CD4-positive, alpha-beta T cell treated with Interleukin-15 for 1 hour (primary cell): ENCODE results near the gene GPC6.

Experiments
- DNase-seq: peaks from one replicate; pipeline ENCODE4 v3.0.0-alpha.2; 2020

The GPC6 gene

DNA sequence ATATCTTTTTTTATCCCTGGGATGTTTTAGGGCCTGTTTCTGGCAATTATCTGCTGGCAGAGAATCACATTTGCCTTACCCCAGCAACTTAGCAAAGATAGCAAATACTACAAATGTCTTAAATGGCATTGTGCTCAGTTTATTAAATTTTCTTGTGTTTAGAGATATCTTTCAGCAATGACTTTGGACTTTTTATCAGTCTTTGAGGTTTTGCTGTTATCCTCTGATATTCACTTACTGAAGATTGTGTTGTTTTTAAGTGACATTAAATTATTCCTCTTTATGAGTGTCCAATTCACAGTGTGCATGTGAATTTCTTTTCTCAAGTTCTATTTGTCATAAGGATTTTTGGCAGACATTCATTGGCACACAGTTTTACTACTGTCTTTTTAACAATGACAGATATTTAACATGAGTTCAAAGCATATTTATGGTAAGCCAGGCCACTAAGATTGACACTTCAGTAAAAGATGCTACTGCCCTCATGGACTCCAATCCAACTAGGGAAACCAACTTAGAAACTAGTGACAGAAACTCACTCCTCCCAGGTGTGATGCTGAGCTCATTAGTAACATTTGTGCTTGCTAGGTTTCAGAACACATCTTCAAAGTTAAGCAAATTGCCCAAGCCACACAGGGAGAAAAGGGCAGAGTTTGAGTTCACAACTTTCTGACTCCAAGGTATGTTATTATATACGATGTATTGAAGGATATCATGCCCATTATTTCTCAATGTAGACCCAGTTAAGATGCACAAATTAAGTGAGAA lies 481.9 kb downstream of the GPC6 start:
- no peak for DNase-seq

DNA sequence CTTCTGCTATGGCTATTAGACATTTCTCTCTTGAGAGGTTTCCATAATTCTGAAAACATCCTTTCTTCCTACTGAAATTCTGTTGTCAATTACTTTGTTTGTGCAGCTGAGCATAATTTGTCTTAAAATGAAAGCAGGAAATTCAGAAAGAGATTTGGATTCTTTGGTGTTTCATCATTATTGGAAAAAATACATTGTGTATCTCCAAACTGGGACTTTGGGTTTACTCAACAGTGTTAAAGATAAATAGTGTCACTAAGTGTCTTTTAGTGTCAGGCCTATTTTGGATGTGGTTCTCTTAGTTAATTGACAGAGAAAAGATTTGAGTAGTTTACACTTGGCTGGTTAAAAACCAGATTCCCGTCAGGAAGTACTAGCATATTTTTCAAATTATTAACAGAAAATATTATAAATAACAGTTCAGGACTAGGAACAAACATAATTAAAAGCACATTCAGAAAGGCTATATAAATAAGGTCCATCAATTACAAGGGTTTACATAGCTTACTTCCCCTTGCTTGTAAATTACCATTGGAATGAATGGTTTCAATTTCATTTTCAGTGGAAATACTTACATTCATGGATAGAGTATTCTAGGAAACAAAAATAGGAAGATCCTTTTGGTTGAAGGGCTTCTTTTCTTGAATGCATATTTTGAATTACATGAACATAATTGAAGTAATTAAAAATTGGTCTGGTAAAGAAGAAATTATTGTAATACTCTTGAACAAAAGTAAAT lies 483.1 kb downstream of the GPC6 start:
- DNase-seq = no peak

DNA sequence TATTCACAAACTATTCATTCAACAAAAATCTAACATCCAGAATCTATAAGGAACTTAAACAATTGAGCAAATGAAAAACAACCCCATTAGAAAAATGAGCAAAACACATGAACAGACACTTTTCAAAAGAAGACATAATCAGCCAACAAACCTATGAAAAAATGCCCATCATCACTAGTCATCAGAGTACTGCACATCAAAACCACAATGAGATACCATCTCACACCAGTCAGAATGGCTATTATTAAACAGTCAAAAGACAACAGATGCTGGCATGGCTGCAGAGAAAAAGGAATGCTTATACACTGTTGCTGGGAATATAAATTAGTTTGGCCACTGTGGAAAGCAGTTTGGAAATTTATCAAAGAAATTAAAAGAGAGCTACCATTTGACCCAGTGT lies 487.6 kb downstream of the GPC6 start:
- DNase-seq = no peak

DNA sequence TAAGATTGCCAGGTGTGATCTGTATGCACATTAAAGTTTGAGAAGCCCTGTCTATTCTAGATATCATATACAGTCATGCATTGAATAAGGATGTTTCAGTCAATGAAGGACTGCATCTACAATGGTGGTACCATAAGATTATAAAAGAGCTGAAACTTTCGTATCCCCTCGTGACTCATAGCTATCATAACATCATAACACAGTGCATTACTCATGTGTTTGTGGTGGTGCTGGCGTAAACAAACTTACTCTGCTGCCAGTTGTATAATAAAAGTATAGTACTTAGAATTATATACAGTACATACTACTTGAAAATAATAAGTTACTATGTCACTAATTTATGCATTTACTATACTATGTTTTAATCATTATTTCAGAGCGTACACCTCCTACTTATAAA lies 489.3 kb downstream of the GPC6 start:
- DNase-seq = no peak

DNA sequence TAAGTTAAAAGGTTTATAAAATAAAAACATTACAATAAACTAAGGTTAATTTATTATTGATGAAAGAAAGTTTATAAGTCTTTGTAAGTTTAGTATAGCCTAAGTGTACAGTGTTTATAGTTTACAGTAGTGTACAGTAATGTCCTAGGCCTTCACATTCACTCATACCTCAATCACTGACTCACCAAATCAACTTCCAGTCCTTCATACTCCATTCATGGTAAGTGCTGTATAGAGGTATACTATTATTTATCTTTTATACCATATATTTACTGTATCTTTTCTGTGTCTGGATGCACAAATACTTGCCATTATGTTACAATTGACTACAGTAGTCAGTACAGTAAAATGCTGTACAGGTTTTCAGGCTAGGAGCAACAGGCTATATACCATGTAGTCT lies 490.0 kb downstream of the GPC6 start:
- DNase-seq = no peak

DNA sequence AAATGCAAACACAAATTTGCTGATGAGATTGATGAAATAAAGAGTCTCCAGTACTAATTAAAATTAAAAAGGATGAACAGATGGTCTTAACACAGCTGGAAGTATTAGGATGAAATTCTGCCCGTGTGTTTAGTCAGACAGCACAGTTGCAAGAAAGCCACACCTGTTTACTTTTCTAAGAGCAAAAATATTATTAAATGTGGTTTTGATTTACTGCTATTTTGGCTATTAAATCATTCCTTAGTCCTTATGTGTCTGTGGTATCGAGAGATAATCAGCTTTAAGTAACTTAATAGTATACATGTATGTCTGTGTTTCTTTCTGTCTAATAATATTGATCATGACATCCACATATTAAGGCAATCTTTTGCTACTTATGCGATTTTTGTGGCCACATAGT lies 494.9 kb downstream of the GPC6 start:
- no peak for DNase-seq

DNA sequence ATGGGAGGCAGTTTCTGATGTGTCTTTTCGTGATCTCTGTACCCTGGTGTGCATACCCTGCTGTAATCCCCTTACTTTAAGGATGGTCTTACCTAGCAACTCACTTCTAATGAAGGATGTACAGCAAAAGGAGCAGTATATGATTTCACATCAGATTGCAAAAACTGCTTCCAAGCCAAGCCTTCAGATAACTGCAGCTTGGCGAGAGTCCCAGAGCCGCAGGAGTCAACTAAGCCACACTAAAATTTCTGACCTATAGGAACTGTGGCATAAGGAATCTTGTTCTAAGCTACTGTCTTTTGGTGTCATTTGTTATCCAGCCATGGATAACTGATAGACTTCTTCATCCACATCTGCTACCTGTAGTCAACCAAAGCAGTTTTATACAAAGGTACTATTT lies 496.7 kb downstream of the GPC6 start:
- no peak for DNase-seq

DNA sequence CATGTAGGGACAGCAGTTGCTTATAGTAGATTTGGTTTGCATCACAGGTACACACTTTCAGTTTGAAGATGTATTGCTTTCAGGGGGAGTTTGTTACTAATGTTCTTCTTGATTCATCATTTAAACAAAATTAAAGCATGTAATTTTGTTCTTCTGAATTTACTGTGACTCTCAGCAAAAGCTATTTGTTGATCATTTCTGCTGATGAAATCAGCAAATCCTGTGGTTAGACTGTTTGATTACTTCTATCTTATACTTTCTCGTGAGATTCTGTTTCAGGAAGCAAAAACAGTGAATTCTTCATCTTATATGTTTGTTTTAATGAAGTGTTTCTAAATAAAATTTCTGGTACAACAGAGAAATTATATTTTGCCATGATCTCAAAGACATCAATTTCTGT lies 497.6 kb downstream of the GPC6 start:
- DNase-seq = no peak

DNA sequence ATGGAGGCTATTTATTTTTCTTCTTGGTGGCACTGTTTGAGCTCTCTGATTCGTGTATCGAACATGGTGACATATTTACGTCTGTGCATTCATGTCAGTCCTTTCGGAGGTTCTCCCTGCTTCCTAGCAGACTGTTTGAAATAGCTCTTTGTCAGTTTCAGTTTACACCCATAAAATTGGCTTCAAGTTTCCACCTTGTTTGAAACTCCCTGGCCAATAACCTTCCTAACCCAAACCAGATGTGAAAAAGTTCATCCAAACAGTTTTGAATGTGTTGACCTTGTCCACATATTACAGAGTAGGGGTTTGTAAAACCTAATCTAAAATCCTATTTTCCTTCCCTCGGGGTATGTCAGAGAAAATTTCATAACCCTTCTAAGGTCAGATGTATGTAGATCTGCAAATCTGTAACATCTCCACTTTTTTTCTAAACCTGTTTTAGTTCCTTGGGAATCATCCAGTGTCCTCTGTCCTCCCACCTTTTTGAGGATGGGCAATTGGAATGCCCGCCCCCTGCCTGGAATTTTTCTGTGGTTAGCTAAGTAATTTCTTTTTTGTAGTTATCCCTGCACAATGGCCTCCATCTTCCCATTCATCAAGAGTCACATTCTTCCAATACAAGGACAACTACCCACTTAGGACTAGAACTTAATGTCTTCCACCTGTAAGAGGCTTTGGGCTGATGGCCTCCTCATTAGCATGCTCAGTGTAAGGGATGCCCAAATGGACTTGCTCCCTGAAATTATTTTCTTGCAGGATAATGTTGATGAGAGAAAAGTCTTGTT lies 499.8 kb downstream of the GPC6 start:
- DNase-seq = no peak

DNA sequence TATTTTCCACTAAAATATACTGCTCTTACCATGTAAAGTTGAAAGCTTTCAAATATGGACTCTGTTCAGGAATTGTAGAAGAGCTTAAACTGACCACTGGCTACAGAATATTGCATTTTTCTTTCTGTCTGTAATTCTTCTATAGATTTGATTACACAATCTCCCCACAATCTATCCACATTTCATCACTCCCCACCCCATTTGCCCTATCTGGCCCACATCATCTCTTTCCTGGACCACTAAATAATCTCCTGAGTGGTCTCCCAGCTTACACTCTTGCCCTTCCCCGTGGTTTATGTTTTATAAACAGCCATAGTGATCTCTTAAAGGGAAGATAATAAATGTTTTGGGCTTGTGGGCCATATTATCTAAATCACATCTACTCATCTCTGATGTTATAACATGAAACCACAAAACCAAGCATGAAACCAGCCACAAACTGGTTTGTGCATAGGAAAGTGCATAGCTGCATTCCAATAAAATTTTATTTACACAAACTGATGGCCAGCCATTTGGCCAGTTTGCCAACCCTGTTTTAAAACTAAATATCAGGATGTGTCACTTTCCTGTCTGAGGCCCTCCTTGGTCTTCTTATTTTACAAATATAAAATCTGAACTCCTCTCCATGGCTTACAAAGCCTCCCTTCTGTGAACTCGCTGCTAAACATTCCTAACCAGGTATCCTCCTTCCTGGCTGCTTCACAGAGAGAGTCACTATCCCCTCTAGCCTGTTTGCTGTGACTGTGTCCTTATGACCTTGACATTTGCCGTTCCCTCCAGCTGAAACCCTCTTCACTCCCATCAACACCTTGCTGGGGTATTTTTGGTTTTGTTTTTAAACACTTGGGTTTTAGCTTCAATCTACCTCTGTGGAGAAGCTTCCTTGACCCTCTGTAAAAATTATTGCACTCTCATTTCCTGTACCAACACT lies 500.9 kb downstream of the GPC6 start:
- no peak for DNase-seq

DNA sequence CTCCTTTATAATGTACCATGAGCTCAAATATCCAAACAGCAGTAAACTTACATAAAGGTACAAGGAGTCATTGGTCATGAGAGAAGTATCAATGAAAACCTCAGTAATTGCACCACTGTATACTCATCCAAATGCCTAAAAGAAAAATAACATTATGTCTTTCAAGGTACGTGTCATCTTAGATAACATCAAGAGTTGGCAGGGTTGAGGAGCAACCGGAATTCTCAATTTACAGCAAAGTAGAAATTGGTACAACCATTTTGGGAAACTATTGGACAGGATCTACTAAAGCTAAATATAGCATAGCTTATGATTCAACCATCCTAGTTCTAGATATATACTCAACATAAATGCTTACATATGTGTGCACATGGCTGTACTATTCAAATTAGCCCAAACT lies 502.8 kb downstream of the GPC6 start:
- no peak for DNase-seq

DNA sequence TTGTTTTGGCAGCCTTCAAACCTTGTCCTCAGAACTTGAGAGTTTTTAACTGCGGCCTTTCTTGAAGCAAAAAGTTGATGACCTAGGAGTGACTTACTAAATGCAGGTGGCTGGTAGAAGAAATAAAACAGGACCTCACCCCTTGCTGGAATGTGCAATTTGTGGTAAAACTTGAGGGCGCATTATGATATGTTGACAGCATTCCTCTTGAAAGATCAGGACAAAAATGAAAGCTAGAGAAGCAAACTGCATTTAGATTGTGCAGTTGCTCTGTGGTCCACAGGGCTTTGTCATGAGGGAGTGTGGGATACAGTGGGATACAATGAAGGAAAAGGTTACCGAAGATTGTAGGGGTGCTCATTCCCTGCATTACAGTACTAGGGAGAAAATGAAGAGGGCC lies 504.2 kb downstream of the GPC6 start:
- no peak for DNase-seq

DNA sequence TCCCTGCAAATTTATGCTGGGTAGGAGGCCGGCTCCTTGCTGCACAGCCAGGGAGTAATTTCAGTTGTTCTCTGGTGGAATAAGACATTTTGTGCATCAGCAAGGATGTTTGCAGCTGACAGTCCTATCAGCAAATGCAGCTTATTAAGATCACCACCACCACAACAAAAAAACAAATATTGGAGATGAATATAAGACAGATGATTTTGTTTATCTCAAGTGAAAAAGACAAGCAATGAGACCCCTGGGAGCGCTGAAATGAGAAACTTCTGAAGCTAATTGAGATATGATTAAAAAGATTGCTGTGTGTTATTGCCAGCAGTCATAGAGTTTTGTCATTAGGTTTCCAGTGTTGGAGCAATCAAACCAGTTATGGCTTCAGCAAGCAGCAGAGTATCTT lies 505.6 kb downstream of the GPC6 start:
- no peak for DNase-seq

DNA sequence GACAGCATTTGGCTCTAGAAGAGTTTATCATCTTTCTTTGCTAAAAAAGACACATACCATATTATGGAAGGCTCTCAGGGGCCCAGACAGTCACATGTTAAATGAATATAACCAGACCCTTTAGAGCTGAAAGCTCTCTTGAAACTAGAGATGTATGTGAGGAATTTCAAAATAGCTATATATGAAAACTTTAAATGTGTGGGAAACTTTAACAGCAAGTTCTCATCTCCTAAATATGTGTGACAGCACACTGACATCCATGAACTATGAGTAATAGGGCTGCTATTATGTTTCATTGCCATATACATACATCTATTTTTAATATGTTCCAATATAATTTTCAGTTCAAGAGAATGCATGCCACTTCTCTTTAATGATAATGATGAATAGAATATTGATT lies 509.5 kb downstream of the GPC6 start:
- DNase-seq = no peak

DNA sequence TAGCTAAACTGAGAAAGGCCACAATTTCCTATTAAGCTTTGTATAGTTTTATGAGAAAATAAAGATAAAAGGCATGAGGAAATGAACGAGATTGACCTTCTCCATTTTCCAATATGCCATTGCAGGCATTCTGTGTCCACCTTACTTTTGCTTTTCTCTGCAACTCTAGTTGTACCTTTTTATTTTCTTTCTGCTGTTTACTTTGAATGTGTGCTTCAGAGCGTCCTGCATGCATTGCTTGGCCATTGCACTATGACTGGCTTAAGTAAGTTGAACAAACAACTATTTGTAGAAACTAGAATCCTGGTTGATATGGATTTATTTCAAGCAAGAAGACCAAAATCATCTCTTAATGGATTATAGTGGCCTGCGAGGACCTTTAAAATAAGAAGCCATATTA lies 510.3 kb downstream of the GPC6 start:
- no peak for DNase-seq

DNA sequence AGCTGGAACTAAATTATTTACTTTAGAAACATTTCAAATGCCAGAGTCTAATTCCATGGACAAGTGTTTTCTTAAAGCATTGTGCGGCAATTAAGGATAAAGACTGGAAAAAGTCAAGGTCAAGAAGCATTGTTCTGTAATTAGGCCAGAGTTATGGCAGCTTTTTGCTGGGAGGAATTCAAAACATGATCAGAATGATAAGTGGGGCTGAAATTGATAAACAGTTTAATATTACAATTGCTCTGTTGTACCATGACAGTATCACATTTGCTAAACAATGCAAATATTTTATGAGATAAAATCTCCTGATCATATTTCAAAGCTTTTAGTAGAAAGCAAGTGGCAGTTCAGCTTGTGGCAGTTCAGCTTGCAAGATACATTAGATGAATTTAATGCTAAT lies 513.7 kb downstream of the GPC6 start:
- DNase-seq = no peak

DNA sequence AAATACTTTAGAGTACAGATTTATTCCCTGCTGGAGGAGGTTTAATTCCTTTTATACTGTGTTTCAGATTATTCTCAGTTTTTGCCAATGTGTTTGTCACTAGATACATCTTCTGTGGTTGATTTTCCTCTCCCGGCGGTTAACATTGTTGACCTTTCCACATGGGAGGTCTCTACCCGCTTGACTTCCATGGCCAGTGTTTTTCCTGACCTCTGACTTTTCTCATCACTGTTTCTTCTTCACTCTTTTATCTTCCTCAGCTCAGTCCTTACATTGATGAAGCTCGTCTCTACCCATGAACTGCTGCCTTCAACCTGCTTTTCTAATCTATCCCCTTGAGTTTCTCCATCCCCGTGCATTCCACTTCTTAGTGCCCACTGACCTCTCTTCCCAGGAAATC lies 517.4 kb downstream of the GPC6 start:
- DNase-seq = no peak

DNA sequence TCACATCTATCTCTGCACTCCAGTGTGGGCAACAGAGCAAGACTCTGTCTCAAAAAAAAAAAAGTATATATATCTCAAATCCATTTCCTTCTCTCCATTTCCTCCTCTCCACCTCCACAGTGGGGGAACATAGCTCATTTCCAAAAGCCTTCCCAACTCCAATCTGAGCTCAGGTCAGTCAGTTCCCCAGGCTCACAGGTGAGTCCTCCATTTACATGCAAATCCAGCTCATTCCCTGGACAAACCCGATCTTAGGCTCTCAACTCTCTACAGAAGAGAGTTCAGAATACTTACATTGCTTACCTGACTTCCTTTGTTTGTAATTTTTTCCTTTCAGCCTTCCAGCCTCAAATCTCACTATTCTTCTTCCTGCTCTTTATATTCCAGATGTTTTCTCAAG lies 518.3 kb downstream of the GPC6 start:
- no peak for DNase-seq

DNA sequence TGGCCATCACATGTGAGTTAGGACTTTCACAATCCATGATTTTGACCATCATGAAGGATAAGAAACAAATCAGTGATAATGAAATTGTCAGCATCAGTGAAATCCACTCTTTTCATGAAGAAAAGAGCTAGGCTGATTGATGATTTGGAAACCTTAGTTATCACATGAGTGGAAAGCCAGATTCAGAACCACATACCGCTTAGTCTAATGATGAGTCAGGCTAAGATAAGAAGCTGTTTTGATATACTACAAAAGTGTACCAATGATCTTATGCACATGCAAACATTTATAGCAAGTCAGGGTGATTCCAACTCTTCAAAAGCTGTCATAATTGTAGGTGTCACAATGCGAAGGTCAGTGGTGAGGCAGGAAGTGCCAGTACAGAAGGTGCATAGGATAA lies 519.3 kb downstream of the GPC6 start:
- DNase-seq = no peak

DNA sequence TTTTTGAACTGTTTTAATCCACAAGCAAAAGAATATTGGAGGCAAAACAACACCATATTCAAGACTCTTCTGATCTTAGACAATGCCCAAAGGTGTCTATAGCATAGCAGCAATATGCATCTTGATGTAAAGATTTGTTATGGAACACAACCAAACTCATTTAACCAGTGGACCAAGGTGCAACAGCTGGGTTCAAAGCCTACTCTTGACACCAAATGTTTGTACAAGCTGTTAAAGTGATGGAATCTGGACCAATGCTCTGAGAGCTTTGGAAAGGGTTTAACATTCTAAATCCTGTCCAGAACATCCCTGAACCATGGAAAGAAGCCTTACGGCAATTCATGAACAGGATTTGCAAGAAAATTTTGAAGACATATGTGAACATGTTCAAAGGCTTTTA lies 520.0 kb downstream of the GPC6 start:
- DNase-seq = no peak

DNA sequence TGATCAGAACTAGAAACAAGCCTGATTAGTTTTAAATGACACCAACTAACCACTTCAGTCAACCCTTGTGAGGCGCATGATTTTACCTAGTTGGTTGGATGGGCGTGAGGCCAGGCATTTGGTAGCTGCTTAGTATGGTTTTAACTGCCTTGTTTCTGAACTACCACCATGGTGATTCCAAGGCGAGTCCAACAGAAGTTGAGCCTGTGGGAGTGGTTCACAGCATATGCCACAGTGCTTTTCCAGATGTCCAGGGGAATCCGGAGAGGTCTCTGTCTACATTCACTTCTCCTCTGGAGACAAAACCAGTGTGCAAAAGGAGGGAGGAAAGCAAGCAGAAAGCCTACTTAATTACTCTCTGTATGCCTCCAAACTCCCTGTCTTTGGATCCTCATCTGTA lies 524.1 kb downstream of the GPC6 start:
- no peak for DNase-seq

DNA sequence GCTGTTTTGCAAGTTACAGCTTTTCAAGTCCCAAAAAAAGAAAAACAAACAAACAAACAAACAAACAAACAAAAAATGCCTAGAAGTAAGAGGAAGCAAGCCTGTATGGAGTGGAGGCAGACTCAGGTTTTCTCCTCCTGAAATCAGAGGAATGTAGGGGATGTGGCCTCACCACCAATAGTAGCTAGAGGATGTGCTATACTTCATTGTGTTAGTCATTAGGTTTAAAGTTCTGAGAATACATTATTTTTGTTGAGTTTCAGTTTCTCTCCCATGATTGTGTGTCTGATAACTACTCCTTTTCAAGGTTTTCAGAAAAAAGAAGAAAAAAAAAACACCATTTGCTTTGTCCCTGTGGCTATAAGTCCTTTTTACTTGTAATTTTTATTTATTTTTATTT lies 524.5 kb downstream of the GPC6 start:
- DNase-seq = no peak

DNA sequence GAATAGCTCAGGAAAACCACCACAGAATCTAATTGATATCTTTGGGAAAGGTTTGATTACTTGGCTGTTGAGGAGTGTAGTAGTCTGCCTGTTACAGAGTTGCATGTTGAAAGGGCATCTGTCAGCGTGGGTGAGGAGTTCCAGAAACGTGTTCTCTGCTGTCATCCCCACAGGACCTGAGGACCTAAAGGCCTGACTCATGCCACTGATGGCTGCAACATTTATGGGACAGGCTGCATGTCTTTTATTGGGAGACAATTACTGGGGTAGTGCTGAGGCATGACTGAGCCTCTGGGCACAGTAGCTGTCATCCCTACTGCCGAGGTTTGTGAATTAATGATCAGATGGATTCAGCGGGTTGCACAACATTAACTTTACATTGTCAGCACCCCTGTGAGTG lies 525.9 kb downstream of the GPC6 start:
- no peak for DNase-seq
